ENCODE results near the gene LLPH.

DNA sequence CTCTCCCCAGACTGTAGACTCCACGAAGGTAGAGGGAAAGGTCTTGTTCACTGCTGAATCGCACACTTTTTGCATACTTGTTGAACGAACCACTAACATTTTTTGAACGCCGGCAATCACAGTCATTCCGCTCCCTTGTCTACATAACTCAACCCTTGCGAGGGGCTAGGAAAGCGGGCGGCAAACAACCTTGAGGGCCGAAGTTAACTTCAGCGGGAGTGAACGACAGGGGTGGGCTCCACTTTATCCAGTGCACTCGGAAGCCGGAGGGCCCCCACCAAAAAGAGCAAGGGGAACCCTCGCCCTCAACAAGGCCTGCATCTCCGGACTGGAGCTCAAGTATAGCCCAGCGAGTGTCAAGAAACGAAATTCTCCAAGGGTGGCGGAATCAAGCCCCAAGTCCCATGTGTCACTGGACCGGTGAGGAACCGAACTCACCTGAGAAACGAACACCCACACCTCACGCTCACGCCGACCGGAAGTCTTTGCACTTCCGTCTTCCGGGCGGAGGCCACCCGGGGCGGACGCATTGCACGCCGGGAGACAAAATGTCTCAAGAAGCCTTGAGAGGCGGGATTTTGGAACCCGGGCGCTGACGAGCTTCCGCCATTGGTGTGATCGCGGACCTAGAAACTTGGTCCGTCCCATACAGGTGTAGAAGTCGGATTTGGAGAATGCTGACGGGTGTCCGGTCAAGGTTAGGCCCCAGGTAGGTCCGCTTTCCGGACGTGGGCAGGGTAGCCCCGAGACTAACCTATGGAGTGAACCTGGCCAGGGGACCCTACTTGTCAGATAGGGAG lies at the start of gene LLPH:
- TF ChIP-seq, protein P1, sequence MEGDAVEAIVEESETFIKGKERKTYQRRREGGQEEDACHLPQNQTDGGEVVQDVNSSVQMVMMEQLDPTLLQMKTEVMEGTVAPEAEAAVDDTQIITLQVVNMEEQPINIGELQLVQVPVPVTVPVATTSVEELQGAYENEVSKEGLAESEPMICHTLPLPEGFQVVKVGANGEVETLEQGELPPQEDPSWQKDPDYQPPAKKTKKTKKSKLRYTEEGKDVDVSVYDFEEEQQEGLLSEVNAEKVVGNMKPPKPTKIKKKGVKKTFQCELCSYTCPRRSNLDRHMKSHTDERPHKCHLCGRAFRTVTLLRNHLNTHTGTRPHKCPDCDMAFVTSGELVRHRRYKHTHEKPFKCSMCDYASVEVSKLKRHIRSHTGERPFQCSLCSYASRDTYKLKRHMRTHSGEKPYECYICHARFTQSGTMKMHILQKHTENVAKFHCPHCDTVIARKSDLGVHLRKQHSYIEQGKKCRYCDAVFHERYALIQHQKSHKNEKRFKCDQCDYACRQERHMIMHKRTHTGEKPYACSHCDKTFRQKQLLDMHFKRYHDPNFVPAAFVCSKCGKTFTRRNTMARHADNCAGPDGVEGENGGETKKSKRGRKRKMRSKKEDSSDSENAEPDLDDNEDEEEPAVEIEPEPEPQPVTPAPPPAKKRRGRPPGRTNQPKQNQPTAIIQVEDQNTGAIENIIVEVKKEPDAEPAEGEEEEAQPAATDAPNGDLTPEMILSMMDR (IDR thresholded peaks at IDR 0.05), result no peak
- TF ChIP-seq POLR2A (IDR thresholded peaks at IDR 0.05) (peak; percentile 42 to 74), POLR2AphosphoS5 (IDR thresholded peaks at IDR 0.05) (peak; percentile 94), EP300 (IDR thresholded peaks at IDR 0.05) (no peak)
